ENCODE measurements around the gene MIB2. TPM values are rescaled to one million over a fixed set of nuclear protein-coding genes. Genes with fewer than 3 reads are reported as not detected.
"Not testable (repeated sequence)": the region's sequence is repeated elsewhere in the genome, so short reads cannot be mapped to it uniquely, and the experiment has no call there.

Gene MIB2
- total and polyA plus RNA-seq, 2 donors (not counting 1 experiment from before 2014, with no cell fraction given): 94.0 to 95.9 TPM

DNA sequence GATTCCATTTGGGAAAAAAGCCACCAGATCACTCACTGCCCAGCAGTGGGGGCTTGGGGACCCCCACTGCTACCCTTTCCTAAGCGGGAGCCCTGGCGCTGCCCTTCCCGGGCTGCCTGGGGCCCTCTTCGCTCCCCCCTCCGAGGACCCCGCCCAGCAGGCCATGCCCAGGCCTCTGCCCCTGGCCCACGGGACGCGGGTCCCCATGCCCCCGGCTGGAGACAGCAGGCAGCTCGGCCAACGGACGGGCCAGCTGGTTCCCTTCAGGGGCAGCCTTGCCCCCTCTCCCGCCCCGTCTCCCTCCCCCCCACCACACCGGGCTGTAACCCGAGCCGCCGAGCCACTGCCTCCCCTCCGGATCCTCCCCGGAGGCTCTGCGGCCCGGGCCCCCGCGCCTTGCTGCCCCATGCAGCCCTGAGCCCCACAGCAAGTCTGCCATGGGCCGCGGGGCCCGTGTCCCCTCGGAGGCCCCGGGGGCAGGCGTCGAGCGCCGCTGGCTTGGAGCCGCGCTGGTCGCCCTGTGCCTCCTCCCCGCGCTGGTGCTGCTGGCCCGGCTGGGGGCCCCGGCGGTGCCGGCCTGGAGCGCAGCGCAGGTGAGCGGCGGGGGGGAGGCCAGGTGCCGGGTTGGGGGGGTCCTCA is 16.6 kb downstream of the MIB2 start, which contains the start of gene MMP23B:
TSS of gene MMP23B (plus strand) at position 392 of the 639 bp plus-strand sequence. CDS start at position 438, 46 bp downstream.
- Histone ChIP-seq H4K20me1 (ENCODE audit: control insufficient read depth, insufficient read depth, low read length, poor library complexity, severe bottlenecking) (no peaks in the 10 kb centered on the region), H2AFZ (ENCODE audit: insufficient read depth, low read depth, low read length, poor library complexity, severe bottlenecking) (no peak within 1 kb of the TSS), H3K4me1 (ENCODE audit: control insufficient read depth in 2 of 2, insufficient read depth in 2 of 2, low read length in 2 of 2) (peaks cover 15 to 21% of the 10 kb centered on the region in 2 donors), H3K9ac (ENCODE audit: low read length) (peak within 1 kb of the TSS; percentile 51), H3K9me3 (ENCODE audit: control extremely low read depth in 1 of 3, control insufficient read depth in 2 of 3, insufficient read depth in 1 of 3, low read length in 2 of 3) (peaks cover 0 to 8% (median 0%) of the 10 kb centered on the region in 3 donors), H3K4me3 (ENCODE audit: control extremely low read depth in 1 of 5, extremely low read depth in 1 of 5, insufficient read depth in 1 of 5, low read depth in 2 of 5, low read length in 4 of 5) (no peak within 1 kb of the TSS), H3K27me3 (replicated peaks in 1 of 4; ENCODE audit: control extremely low read depth in 1 of 4, control insufficient read depth in 3 of 4, insufficient read depth in 4 of 4, low read length in 3 of 4) (peaks cover 0 to 13% (median 4%) of the 10 kb centered on the region in 4 experiments), H3K79me2 (ENCODE audit: control insufficient read depth, insufficient read depth, low read length) (no peaks in the 10 kb centered on the region), H3K36me3 (replicated peaks in 1 of 2; ENCODE audit: control extremely low read depth in 1 of 2, control insufficient read depth in 1 of 2, extremely low read depth in 1 of 2, insufficient read depth in 2 of 2, low read length in 1 of 2) (peaks cover 0 to 4% of the 10 kb centered on the region in 2 experiments), H3K4me2 (replicated peaks; ENCODE audit: low read depth, low read length, poor library complexity, severe bottlenecking) (peak within 1 kb of the TSS; percentile 92), H3K27ac (ENCODE audit: low read length in 2 of 2) (no peak within 1 kb of the TSS)
- Mint-ChIP-seq H3K27ac (peak within 1 kb of the TSS; percentile 61), H3K4me1 (peaks cover 4% of the 10 kb centered on the region), H3K27me3 (peaks cover 3% of the 10 kb centered on the region), H3K4me3 (peak within 1 kb of the TSS; percentile 67), H3K9me3 (ENCODE audit: insufficient read depth) (no peaks in the 10 kb centered on the region)
- CTCF ChIA-PET: no interaction called here
- DNase-seq (peak; percentile 50), ATAC-seq (ENCODE audit: low read depth) (no peak)
- TF ChIP-seq EZH2 (IDR thresholded peaks at IDR 0.05; ENCODE audit: borderline replicate concordance, insufficient read depth, low read depth, low read length, poor library complexity, severe bottlenecking): peak; percentile 91
- TF ChIP-seq, protein P1, sequence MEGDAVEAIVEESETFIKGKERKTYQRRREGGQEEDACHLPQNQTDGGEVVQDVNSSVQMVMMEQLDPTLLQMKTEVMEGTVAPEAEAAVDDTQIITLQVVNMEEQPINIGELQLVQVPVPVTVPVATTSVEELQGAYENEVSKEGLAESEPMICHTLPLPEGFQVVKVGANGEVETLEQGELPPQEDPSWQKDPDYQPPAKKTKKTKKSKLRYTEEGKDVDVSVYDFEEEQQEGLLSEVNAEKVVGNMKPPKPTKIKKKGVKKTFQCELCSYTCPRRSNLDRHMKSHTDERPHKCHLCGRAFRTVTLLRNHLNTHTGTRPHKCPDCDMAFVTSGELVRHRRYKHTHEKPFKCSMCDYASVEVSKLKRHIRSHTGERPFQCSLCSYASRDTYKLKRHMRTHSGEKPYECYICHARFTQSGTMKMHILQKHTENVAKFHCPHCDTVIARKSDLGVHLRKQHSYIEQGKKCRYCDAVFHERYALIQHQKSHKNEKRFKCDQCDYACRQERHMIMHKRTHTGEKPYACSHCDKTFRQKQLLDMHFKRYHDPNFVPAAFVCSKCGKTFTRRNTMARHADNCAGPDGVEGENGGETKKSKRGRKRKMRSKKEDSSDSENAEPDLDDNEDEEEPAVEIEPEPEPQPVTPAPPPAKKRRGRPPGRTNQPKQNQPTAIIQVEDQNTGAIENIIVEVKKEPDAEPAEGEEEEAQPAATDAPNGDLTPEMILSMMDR (IDR thresholded peaks at IDR 0.05): no peak
- POLR2A ChIA-PET: interaction anchor here (0.7 kb wide), 2 partner anchors 39 to 115 kb away, joined by 4 read pairs; no protein-coding TSS in a partner anchor
- intact Hi-C loops (cut with micrococcal nuclease): loop anchor here (2.0 kb wide), 1 partner anchor 17 kb away; the partner anchor contains the start of gene MIB2
- WGBS (ENCODE audit: insufficient coverage): 6% methylated on average over 43 of the region's 48 CpGs

DNA sequence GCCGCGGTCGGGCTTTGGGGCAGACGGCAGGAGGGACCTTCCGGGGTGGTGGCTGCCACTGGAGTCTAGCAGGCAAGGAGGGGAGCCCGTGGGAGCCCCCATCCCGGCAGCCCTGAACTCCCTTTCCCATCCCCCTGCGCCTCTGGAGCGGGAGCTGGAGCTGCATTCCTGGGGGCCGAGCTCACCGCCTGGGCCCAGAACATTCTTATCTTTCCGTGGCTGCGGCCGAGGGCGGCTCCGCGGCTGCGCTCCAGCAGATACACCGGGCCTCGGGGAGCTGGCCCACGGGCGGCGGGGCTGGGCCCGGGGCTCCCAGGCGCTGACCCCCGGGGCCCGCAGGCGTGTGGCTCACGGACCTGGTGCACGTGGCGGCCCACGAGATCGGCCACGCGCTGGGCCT is 18.1 kb downstream of the MIB2 start:
- ATAC-seq (ENCODE audit: low read depth); intact Hi-C loops (cut with micrococcal nuclease); H3K79me2 ChIP-seq (ENCODE audit: control insufficient read depth, insufficient read depth, low read length); H4K20me1 ChIP-seq (ENCODE audit: control insufficient read depth, insufficient read depth, low read length, poor library complexity, severe bottlenecking); CTCF ChIA-PET; H3K27ac Mint-ChIP-seq; H3K36me3 ChIP-seq (replicated peaks in 1 of 2; ENCODE audit: control extremely low read depth in 1 of 2, control insufficient read depth in 1 of 2, extremely low read depth in 1 of 2, insufficient read depth in 2 of 2, low read length in 1 of 2); H3K9me3 Mint-ChIP-seq (ENCODE audit: insufficient read depth); H3K4me3 ChIP-seq (ENCODE audit: control extremely low read depth in 1 of 5, extremely low read depth in 1 of 5, insufficient read depth in 1 of 5, low read depth in 2 of 5, low read length in 4 of 5); H3K4me3 Mint-ChIP-seq; DNase-seq; H3K9me3 ChIP-seq (ENCODE audit: control extremely low read depth in 1 of 3, control insufficient read depth in 2 of 3, insufficient read depth in 1 of 3, low read length in 2 of 3); H3K27me3 Mint-ChIP-seq; H2AFZ ChIP-seq (ENCODE audit: insufficient read depth, low read depth, low read length, poor library complexity, severe bottlenecking); POLR2A ChIA-PET; H3K4me1 Mint-ChIP-seq; H3K4me2 ChIP-seq (replicated peaks; ENCODE audit: low read depth, low read length, poor library complexity, severe bottlenecking); H3K27ac ChIP-seq (ENCODE audit: low read length in 2 of 2); H3K9ac ChIP-seq (ENCODE audit: low read length): not testable (repeated sequence)
- peaks cover 15 to 21% of the 10 kb centered on the region in 2 donors for H3K4me1 ChIP-seq (ENCODE audit: control insufficient read depth in 2 of 2, insufficient read depth in 2 of 2, low read length in 2 of 2)
- no CpG with 5 or more reads among the region's 35 CpGs for WGBS (ENCODE audit: insufficient coverage)
- H3K27me3 ChIP-seq (replicated peaks in 1 of 4; ENCODE audit: control extremely low read depth in 1 of 4, control insufficient read depth in 3 of 4, insufficient read depth in 4 of 4, low read length in 3 of 4): peaks cover 0 to 13% (median 4%) of the 10 kb centered on the region in 4 experiments

DNA sequence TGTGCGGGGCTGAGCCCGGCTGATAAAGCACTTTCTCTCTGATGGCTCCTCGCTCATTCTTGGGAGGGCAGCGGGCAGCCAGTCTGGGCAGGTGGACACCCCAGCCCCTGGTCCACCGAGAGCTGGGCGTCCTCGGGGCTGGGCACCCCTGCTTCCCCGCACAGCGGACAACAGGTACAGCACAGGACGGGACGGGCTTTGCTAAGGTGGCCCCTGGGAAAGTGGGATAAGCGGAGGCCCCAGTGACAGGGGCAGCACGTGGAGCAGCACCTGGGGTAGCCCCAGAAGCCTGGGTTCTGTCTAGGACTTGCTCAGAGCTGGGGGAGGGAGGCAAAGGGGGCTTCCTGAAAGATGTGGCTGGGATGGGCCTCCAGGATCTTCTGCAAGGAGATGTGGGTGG is 19.3 kb downstream of the MIB2 start:
- H3K9me3 Mint-ChIP-seq (ENCODE audit: insufficient read depth); CTCF ChIA-PET; H4K20me1 ChIP-seq (ENCODE audit: control insufficient read depth, insufficient read depth, low read length, poor library complexity, severe bottlenecking); H3K4me3 ChIP-seq (ENCODE audit: control extremely low read depth in 1 of 5, extremely low read depth in 1 of 5, insufficient read depth in 1 of 5, low read depth in 2 of 5, low read length in 4 of 5); H3K27me3 Mint-ChIP-seq; ATAC-seq (ENCODE audit: low read depth); H3K27ac Mint-ChIP-seq; intact Hi-C loops (cut with micrococcal nuclease); H3K36me3 ChIP-seq (replicated peaks in 1 of 2; ENCODE audit: control extremely low read depth in 1 of 2, control insufficient read depth in 1 of 2, extremely low read depth in 1 of 2, insufficient read depth in 2 of 2, low read length in 1 of 2); H2AFZ ChIP-seq (ENCODE audit: insufficient read depth, low read depth, low read length, poor library complexity, severe bottlenecking); H3K4me1 Mint-ChIP-seq; H3K79me2 ChIP-seq (ENCODE audit: control insufficient read depth, insufficient read depth, low read length); H3K4me2 ChIP-seq (replicated peaks; ENCODE audit: low read depth, low read length, poor library complexity, severe bottlenecking); H3K9ac ChIP-seq (ENCODE audit: low read length); H3K27ac ChIP-seq (ENCODE audit: low read length in 2 of 2); H3K9me3 ChIP-seq (ENCODE audit: control extremely low read depth in 1 of 3, control insufficient read depth in 2 of 3, insufficient read depth in 1 of 3, low read length in 2 of 3); H3K4me3 Mint-ChIP-seq; POLR2A ChIA-PET; DNase-seq: not testable (repeated sequence)
- Histone ChIP-seq H3K4me1 (ENCODE audit: control insufficient read depth in 2 of 2, insufficient read depth in 2 of 2, low read length in 2 of 2) (peaks cover 13 to 15% of the 10 kb centered on the region in 2 donors), H3K27me3 (replicated peaks in 1 of 4; ENCODE audit: control extremely low read depth in 1 of 4, control insufficient read depth in 3 of 4, insufficient read depth in 4 of 4, low read length in 3 of 4) (peaks cover 0 to 13% (median 4%) of the 10 kb centered on the region in 4 experiments)
- 98% methylated on average over 7 of the region's 13 CpGs for WGBS (ENCODE audit: insufficient coverage)

Measured in B cell (primary cell).